Thymus (tissue), 11 donors: Measurements from ENCODE around the gene LPP. TPM values are rescaled to one million over a fixed set of nuclear protein-coding genes. Genes with fewer than 3 reads are reported as not detected.

Experiments
- DNase-seq, 9 donors: peaks; one replicate each; pipeline ENCODE4 v3.0.0-alpha.2; 2013; ENCODE audit warnings: low spot score in 9 of 9, low read depth in 6 of 9, missing footprints in 1 of 9
- H3K27ac ChIP-seq, 2 donors: one replicate each; pipeline ENCODE4 v1.5.1; 2013; ENCODE audit warnings: control low read depth in 1 of 2, low read depth in 1 of 2, low read length in 1 of 2, mild to moderate bottlenecking in 1 of 2, moderate library complexity in 1 of 2
- H3K27me3 ChIP-seq, 2 donors: one replicate each; pipeline ENCODE4 v1.5.1; 2013; ENCODE audit warnings: low read length in 1 of 2; ENCODE audit not compliant: control insufficient read depth in 2 of 2, insufficient read depth in 1 of 2
- H3K36me3 ChIP-seq, 2 donors: one replicate each; pipeline ENCODE4 v1.5.1; 2013; ENCODE audit warnings: low read length in 1 of 2, mild to moderate bottlenecking in 1 of 2, moderate library complexity in 1 of 2; ENCODE audit not compliant: control insufficient read depth in 2 of 2, insufficient read depth in 2 of 2
- H3K4me1 ChIP-seq, 2 donors: one replicate each; pipeline ENCODE4 v1.5.1; 2013; ENCODE audit warnings: low read length in 2 of 2; ENCODE audit not compliant: control insufficient read depth in 2 of 2, insufficient read depth in 2 of 2
- H3K4me3 ChIP-seq, 2 donors: one replicate each; pipeline ENCODE4 v1.5.1; 2013; ENCODE audit warnings: low read length in 2 of 2, control low read depth in 1 of 2, mild to moderate bottlenecking in 1 of 2
- H3K9me3 ChIP-seq, 2 donors: one replicate each; pipeline ENCODE4 v1.5.1; 2013; ENCODE audit warnings: low read length in 1 of 2, mild to moderate bottlenecking in 1 of 2; ENCODE audit not compliant: control insufficient read depth in 2 of 2, insufficient read depth in 1 of 2
- WGBS: extraction: QIAGEN DNeasy Blood & Tissue Kit; methylation state at CpG from one replicate; pipeline ENCODE4 v1.1.7; 2013; 5-methylcytosine and 5-hydroxymethylcytosine counted together
- polyA plus RNA-seq: library from polyadenylated mRNA; stranded (reverse); fragments of 200-250 nt; gene quantifications from one replicate; pipeline ENCODE4 v1.2.3, GENCODE V29; 2013
- total RNA-seq: library from RNA; stranded (reverse); fragments of 120-200 nt; gene quantifications from one replicate; pipeline ENCODE4 v1.2.4, GENCODE V29; 2013
- donor health status: healthy.

LPP gene
- total and polyA plus RNA-seq, 2 donors = 6.5 to 9.2 TPM

- Histone ChIP-seq H3K4me3 (no peak overlapping the region), H3K27ac (no peak overlapping the region), H3K4me1 (peaks cover 3 to 5% of the 10 kb centered on the region in 2 donors), H3K9me3 (no peaks in the 10 kb centered on the region), H3K27me3 (no peaks in the 10 kb centered on the region), H3K36me3 (peaks cover 0 to 4% of the 10 kb centered on the region in 2 donors)
- no peak for DNase-seq
- WGBS = 97% methylated on average over 7 of the region's 7 CpGs
These were observed 86.4 kb downstream of the LPP start for GRCh38 chr3:188240189-188240981.

- H3K4me3 ChIP-seq = no peak overlapping the region
- WGBS = 97% methylated on average over 7 of the region's 7 CpGs
- no peaks in the 10 kb centered on the region for H3K9me3 ChIP-seq
- no peaks in the 10 kb centered on the region for H3K27me3 ChIP-seq
- H3K4me1 ChIP-seq = peaks cover 3 to 5% of the 10 kb centered on the region in 2 donors
- no peak overlapping the region for H3K27ac ChIP-seq
- no peak for DNase-seq
- peaks cover 0 to 4% of the 10 kb centered on the region in 2 donors for H3K36me3 ChIP-seq
These were observed 87.1 kb downstream of the LPP start for GRCh38 chr3:188241072-188241471.

- no peak for DNase-seq
- Histone ChIP-seq H3K27me3 (no peaks in the 10 kb centered on the region), H3K27ac (no peak overlapping the region), H3K9me3 (no peaks in the 10 kb centered on the region), H3K4me3 (no peak overlapping the region), H3K4me1 (peaks cover 3 to 5% of the 10 kb centered on the region in 2 donors), H3K36me3 (peaks cover 0 to 4% of the 10 kb centered on the region in 2 donors)
- WGBS = 96% methylated on average over 3 of the region's 3 CpGs
These were observed 87.9 kb downstream of the LPP start for GRCh38 chr3:188241883-188242282.

- Histone ChIP-seq H3K27me3 (no peaks in the 10 kb centered on the region), H3K4me3 (no peak overlapping the region), H3K9me3 (no peaks in the 10 kb centered on the region), H3K36me3 (peaks cover 0 to 4% of the 10 kb centered on the region in 2 donors), H3K4me1 (peaks cover 3 to 5% of the 10 kb centered on the region in 2 donors), H3K27ac (no peak overlapping the region)
- DNase-seq = no peak
- WGBS = 96% methylated on average over 3 of the region's 3 CpGs
These were observed 88.6 kb downstream of the LPP start for GRCh38 chr3:188242436-188243123.

GRCh38 chr3:188243124-188243795, 89.3 kb downstream of the LPP start:
- Histone ChIP-seq H3K36me3 (peaks cover 0 to 4% of the 10 kb centered on the region in 2 donors), H3K9me3 (no peaks in the 10 kb centered on the region), H3K4me1 (peaks cover 2 to 5% of the 10 kb centered on the region in 2 donors), H3K27me3 (no peaks in the 10 kb centered on the region), H3K27ac (no peak overlapping the region), H3K4me3 (no peak overlapping the region)
- DNase-seq = no peak
- 96% methylated on average over 9 of the region's 9 CpGs for WGBS

GRCh38 chr3:188244395-188244861, 90.5 kb downstream of the LPP start:
- DNase-seq = no peak
- H3K27me3 ChIP-seq = no peaks in the 10 kb centered on the region
- peaks cover 0 to 2% of the 10 kb centered on the region in 2 donors for H3K4me1 ChIP-seq
- H3K27ac ChIP-seq = no peak overlapping the region
- peaks cover 0 to 4% of the 10 kb centered on the region in 2 donors for H3K36me3 ChIP-seq
- 93% methylated on average over 2 of the region's 2 CpGs for WGBS
- H3K4me3 ChIP-seq = no peak overlapping the region
- H3K9me3 ChIP-seq = no peaks in the 10 kb centered on the region

- H3K9me3 ChIP-seq = no peaks in the 10 kb centered on the region
- no peak for DNase-seq
- H3K4me1 ChIP-seq = no peaks in the 10 kb centered on the region
- no peak overlapping the region for H3K27ac ChIP-seq
- no peak overlapping the region for H3K4me3 ChIP-seq
- no peaks in the 10 kb centered on the region for H3K36me3 ChIP-seq
- H3K27me3 ChIP-seq = no peaks in the 10 kb centered on the region
- 98% methylated on average over 2 of the region's 2 CpGs for WGBS
These were observed 92.9 kb downstream of the LPP start for GRCh38 chr3:188246905-188247304.

- 91% methylated on average over 8 of the region's 8 CpGs for WGBS
- no peaks in the 10 kb centered on the region for H3K4me1 ChIP-seq
- no peak overlapping the region for H3K27ac ChIP-seq
These were observed 94.1 kb downstream of the LPP start for GRCh38 chr3:188248036-188248561.

More at GRCh38 chr3:188248036-188248561, 94.1 kb downstream of the LPP start:
- DNase-seq = no peak
- Histone ChIP-seq H3K27me3 (no peaks in the 10 kb centered on the region), H3K36me3 (no peaks in the 10 kb centered on the region), H3K4me3 (no peak overlapping the region), H3K9me3 (peaks cover 0 to 5% of the 10 kb centered on the region in 2 donors)
